Measurements from ENCODE around the gene ADAM17. TPM values are rescaled to one million over a fixed set of nuclear protein-coding genes. Genes with fewer than 3 reads are reported as not detected.

Gene ADAM17
- total RNA-seq, 1 donor from 2014 or later: 16.4 TPM

GRCh38 chr2:9471206-9471605, 84.4 kb downstream of the ADAM17 start:
- H3K27ac ChIP-seq: no peak overlapping the region
- peaks cover 0 to 9% of the 10 kb centered on the region in 2 donors for H3K4me1 ChIP-seq
- no peak for TF ChIP-seq CTCF (IDR thresholded peaks at IDR 0.05)
- H3K27me3 ChIP-seq: no peaks in the 10 kb centered on the region
- H3K9me3 ChIP-seq: no peaks in the 10 kb centered on the region
- DNase-seq (ENCODE audit: low spot score in 2 of 2): no peak
- intact Hi-C loops (cut with DNase I): no loop called here
- no peak overlapping the region for H3K4me3 ChIP-seq
- H3K36me3 ChIP-seq: peaks cover 0 to 3% of the 10 kb centered on the region in 2 donors

DNA sequence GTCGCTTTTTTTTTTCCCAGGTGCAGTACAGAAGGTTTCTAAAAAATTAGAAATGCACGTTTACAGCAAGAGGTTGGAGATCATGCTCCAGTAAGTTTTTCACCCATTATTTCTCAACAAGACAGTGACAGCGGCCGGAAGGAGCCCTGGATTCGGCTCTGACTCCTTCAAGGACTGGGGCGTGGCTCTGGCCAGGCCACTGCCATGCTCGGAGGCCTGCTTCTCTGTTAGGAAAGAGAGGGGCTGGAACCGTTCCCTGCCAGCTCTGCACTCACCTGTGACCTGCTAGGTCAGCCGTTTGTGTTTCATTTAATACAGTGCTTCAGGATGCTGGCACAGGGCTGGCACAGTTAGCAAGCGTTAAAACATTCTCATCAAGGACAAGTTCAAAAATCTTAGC, 87.9 kb downstream of the ADAM17 start:
- no peaks in the 10 kb centered on the region for H3K9me3 ChIP-seq
- H3K36me3 ChIP-seq: peaks cover under 1 to 3% of the 10 kb centered on the region in 2 donors

DNA sequence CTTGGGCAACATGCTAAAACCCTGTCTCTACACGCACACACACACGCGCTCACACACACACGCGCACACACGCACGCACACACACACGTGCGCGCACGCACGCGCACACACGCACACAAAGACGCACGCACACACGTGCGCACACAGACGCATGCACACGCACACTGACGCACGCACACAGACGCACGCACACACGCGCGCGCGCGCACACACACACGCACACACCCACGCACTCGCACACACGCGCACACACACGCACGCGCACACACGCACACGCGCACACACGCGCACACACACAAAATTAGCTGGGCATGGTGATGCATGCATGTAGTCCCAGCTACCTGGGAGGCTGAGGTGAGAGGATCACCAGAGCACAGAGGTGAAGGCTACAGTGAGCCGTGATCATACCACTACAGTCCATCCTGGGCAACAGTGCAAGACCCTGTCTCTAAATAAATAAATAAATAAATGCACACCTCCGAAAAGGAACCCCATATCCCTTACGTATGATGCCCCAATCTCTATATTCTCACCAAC, 89.4 kb downstream of the ADAM17 start:
- TF ChIP-seq CTCF (IDR thresholded peaks at IDR 0.05): no peak
- no peak for DNase-seq (ENCODE audit: low spot score in 2 of 2)
- Histone ChIP-seq H3K9me3 (no peaks in the 10 kb centered on the region), H3K36me3 (peaks cover 7 to 8% of the 10 kb centered on the region in 2 donors), H3K4me3 (no peak overlapping the region), H3K4me1 (no peaks in the 10 kb centered on the region), H3K27ac (no peak overlapping the region), H3K27me3 (no peaks in the 10 kb centered on the region)
- intact Hi-C loops (cut with DNase I): no loop called here

More for the DNA sequence above, 87.9 kb downstream of the ADAM17 start:
- no peak for DNase-seq (ENCODE audit: low spot score in 2 of 2)
- Histone ChIP-seq H3K27me3 (no peaks in the 10 kb centered on the region), H3K4me1 (no peaks in the 10 kb centered on the region), H3K27ac (no peak overlapping the region), H3K4me3 (no peak overlapping the region)
- intact Hi-C loops (cut with DNase I): no loop called here
- TF ChIP-seq CTCF (IDR thresholded peaks at IDR 0.05): no peak

DNA sequence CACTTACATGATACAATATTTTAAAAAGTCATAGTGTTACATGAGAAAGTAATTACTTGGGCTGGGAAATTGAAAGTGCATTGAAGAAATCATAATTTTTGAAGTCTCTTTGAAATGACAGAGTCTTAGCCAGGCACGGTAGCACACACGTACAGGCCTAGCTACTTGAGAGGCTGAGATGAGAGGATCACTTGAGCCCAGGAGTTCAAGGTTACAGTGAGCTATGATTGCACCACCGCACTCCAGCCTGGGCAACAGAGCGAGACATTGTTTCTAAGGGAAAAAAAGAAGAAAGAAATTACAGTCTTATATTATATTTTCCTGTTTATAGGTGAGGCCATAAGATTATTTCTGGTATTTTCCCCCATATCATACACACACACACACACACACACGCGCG, 90.5 kb downstream of the ADAM17 start:
- DNase-seq (ENCODE audit: low spot score in 2 of 2): no peak
- H3K4me3 ChIP-seq: no peak overlapping the region
- H3K4me1 ChIP-seq: no peaks in the 10 kb centered on the region
- TF ChIP-seq CTCF (IDR thresholded peaks at IDR 0.05): no peak
- H3K27ac ChIP-seq: no peak overlapping the region
- H3K27me3 ChIP-seq: no peaks in the 10 kb centered on the region
- no peaks in the 10 kb centered on the region for H3K9me3 ChIP-seq
- peaks cover 10 to 17% of the 10 kb centered on the region in 2 donors for H3K36me3 ChIP-seq
- intact Hi-C loops (cut with DNase I): no loop called here

GRCh38 chr2:9463698-9464034, 92.0 kb downstream of the ADAM17 start:
- no peak for DNase-seq (ENCODE audit: low spot score in 2 of 2)
- TF ChIP-seq CTCF (IDR thresholded peaks at IDR 0.05): no peak
- no peak overlapping the region for H3K27ac ChIP-seq
- intact Hi-C loops (cut with DNase I): no loop called here
- H3K4me1 ChIP-seq: no peaks in the 10 kb centered on the region
- peaks cover 14 to 15% of the 10 kb centered on the region in 2 donors for H3K36me3 ChIP-seq
- H3K4me3 ChIP-seq: no peak overlapping the region
- no peaks in the 10 kb centered on the region for H3K9me3 ChIP-seq
- no peaks in the 10 kb centered on the region for H3K27me3 ChIP-seq
